ENCODE data around the gene SH3GLB1.
A peak's percentile ranks its signal among the peaks of the same experiment; 100 is the strongest.

The SH3GLB1 gene

GRCh38 chr1:86714561-86715244, 10.3 kb downstream of the SH3GLB1 start:
- intact Hi-C loops (cut with DNase I), result no loop called here
- DNase-seq, result no peak

DNA sequence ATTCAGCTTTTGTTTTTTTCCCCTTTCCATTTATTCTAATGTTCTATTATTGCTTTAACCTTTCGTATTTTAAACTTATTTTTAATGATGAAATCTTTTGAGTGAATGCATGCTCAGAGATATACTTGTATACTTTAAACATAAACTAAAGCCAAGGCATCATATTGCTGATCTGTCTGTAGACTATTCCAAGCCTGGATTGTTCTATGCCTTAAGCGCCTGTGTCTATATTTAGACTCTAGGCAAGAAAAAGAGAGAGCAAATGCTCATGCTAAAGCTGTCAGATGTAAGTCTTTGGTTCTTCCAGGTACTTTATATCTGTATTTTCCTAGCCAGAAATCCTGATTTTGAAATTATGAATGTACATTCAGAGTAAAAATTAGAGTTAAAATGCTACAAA, 14.4 kb downstream of the SH3GLB1 start:
- intact Hi-C loops (cut with DNase I), result no loop called here
- no peak for DNase-seq

DNA sequence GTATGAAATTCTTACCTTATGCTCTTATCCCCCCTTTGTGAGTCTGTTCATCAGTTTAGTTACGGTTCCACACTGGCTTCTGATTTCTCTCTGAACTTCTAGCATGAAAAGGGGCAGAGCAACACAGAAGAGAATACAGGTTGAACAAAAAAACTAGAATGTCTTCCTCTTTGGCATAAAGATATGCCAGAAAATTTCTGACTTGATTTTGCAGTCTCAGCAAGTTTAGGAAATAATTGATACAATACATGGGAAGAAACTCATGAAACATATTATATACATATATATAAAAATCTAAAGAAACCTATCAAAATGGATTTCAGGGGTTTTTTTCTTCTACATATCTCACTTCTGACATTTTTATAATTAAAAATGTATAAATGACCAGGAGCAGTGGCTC, 27.0 kb downstream of the SH3GLB1 start:
- intact Hi-C loops (cut with DNase I), result no loop called here

DNA sequence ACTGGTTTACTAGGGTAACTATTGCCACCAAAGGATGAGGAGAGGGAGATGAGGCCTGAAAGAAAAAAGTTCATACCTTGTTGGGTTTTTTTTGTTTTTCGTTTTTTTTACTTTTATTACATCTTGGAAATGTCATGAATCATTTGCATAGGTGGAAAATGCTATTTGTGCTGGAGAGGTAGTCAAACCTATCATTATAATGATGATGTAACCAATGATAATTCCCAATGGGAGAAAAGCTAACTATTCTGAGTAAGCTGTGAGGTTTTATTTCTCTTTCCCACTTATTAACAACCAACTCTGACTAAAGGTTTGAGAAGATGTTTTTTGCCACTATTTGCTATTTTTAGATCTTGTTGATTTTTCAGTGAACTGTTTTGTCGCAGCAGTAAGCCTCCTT, 29.0 kb downstream of the SH3GLB1 start:
- intact Hi-C loops (cut with DNase I), result no loop called here
- DNase-seq, result no peak

More for the DNA sequence above, 27.0 kb downstream of the SH3GLB1 start:
- no peak for DNase-seq

DNA sequence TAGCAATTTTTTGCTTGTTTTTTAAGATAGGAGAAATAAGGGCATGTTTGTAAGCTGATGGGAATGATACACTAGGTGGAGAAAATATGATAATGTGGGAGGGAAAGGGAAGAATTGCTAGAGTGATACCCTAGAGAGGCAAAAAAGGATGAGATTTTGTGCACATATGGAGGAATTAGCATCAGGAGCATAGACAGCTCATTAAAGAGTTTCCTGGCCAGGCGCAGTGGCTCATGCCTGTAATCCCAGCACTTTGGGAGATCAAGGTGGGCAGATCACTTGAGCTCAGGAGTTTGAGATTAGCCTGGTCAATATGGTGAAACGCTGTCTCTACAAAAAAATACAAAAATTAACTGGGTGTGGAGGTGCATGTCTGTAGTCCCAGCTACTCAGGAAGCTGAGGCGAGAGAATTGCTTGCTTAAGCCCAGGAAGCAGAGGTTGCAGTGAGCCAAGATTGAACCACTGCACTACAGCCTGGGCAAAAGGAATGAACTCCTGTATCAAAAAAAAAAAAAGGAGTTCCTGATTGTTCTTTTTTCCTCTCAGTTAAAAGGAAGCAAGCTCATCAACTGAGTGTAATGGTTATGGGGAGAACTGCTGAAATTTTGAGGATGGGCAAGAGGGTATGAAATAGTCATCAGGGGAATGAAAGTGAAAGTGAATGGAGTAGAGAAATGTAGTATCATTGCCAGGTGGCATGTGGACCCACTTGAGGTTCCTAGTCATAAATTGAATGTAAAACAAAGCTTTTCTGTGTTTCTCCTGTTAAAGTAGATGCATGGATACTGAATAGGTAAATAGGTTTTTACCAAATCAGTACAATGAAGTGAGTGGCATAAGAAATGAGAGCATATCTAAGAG, 35.5 kb downstream of the SH3GLB1 start:
- no peak for DNase-seq
- intact Hi-C loops (cut with DNase I), result no loop called here

DNA sequence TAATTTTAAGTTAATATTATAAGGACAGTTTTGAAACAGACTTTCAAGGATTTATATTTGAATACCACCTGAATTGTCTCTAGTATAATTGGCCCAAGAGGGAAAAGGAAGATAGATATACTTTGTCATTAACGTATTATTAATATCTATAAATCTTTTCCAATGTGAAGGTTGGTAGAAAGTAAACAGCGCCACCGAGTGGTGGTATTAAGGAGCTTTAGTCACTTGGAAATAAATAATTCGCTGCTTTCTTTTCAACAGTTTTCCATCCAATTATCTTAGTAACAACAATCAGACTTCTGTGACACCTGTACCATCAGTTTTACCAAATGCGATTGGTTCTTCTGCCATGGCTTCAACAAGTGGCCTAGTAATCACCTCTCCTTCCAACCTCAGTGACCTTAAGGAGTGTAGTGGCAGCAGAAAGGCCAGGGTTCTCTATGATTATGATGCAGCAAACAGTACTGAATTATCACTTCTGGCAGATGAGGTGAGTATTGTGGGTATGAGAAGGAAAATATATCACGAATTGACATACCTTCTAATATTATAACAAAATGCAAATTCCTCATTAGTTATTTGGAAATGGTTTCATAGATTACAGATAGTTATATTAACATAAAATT, 37.7 kb downstream of the SH3GLB1 start:
- intact Hi-C loops (cut with DNase I), result no loop called here
- DNase-seq, result peak in 22 of 42 donors; percentile 16 to 84 (median 40)

- DNase-seq, result no peak
- intact Hi-C loops (cut with DNase I), result no loop called here
Measured at GRCh38 chr1:86747304-86747703, 42.9 kb downstream of the SH3GLB1 start.

- intact Hi-C loops (cut with DNase I), result no loop called here
Measured at GRCh38 chr1:86748622-86749373, 44.4 kb downstream of the SH3GLB1 start.

DNA sequence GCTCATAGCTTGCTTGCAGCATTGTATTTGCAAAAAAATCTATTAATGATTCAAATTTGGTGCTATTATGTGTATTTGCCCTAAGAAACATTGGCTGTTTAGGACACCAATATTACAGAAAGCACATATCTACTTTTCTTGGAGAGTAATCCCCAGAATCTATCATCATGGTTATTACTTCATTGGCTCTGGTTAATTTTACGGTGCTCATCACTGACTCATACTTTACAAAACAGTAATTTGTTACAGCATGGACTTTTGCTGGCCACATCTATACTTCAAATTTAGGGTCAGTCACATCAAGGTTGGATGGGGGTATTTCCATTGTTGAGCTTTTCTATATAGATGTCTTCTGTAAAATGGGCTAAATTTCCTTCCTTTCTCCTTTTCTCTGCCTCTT, 45.7 kb downstream of the SH3GLB1 start:
- DNase-seq, result no peak
- intact Hi-C loops (cut with DNase I), result no loop called here

More at GRCh38 chr1:86748622-86749373, 44.4 kb downstream of the SH3GLB1 start:
- no peak for DNase-seq

GRCh38 chr1:86750530-86750929, 46.2 kb downstream of the SH3GLB1 start:
- intact Hi-C loops (cut with DNase I), result no loop called here
- DNase-seq, result no peak

- intact Hi-C loops (cut with DNase I), result no loop called here
- DNase-seq, result no peak
Measured at GRCh38 chr1:86751923-86752322, 47.5 kb downstream of the SH3GLB1 start.

- intact Hi-C loops (cut with DNase I), result no loop called here
- DNase-seq, result no peak
Measured at GRCh38 chr1:86753700-86754099, 49.3 kb downstream of the SH3GLB1 start.

DNA sequence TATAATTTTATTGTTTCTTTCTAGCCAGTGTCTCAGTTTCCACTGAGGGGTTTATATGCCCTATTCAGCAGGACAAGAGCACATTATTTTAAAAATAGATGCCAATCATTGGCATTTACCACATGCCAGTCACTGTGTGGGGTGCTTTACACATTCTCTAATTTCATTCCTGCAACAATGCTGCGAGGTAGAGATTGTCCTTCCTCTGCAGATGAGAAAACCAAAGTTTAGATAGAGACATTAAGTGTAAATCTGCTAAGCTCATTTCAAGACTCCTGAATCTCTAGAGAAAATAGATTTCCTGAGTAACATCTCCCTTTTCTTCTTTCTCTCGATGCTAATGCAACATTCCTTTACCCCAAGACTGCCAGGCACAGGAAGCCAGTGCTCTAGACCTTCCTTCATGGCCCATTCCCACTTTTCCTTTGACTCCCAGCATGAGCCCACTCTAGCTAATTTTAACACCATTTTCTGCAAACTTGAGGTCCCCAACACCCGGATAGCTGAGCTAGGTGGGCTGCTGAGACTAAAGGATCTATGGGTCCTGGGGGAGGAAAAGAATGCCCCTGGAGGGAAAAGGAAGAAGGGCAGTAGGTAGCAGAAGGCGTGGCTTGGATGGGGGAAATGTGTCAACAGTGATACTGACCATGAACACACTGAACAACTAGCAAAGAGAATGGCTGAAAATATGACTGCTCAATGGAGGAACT, 50.0 kb downstream of the SH3GLB1 start:
- DNase-seq, result no peak
- intact Hi-C loops (cut with DNase I), result no loop called here

DNA sequence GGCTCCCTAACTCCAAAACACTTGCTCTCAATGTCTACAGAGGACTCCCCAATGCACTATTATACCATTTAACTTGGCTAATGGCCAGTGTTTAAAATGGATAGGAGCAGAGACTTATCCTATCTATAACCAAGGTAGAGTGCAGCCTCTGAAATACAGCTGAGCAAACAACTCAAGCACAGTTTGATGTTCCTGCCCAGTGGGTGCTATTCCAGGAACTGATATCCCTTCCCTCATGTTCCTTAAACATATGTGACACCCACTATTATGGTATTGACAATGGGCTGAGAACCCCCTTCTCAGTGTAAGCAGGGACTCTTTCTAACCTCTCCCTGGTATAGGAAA, 51.7 kb downstream of the SH3GLB1 start:
- intact Hi-C loops (cut with DNase I), result no loop called here
- no peak for DNase-seq

DNA sequence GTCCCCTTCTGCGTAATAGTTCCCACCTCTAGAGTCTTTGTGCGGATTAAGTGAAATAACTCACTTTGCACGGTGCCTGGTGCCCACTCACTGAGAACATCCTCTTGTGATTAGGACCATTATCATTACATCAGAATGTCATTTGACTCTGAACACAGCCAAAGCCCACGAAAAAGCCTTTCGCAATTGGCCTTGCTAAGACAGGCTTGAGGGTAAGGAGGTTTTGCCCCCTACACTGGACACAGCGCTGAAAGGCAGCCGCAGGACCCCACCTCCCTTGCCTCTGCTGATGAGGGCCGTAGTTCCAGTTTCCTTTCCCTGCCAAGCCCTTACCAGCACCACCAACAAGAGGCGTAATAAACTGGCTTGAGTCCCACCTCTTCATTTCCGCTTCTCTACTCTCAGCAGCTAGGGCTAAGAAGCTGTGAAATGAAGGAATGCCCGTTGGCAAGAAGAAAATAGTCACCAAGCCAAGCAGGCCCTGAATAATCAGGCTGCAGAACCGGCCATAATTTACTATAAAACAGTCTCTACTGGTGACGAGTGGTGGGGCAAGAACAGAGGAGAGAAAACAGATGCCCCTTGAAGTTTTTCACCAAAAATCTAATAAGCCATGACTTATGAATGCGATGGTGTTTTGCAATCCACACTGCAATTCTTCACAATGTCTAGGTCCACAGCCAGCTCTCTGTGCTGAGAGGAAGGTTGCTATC, 53.1 kb downstream of the SH3GLB1 start:
- peak in 15 of 42 donors; percentile 15 to 75 (median 37) for DNase-seq
- intact Hi-C loops (cut with DNase I), result no loop called here

DNA sequence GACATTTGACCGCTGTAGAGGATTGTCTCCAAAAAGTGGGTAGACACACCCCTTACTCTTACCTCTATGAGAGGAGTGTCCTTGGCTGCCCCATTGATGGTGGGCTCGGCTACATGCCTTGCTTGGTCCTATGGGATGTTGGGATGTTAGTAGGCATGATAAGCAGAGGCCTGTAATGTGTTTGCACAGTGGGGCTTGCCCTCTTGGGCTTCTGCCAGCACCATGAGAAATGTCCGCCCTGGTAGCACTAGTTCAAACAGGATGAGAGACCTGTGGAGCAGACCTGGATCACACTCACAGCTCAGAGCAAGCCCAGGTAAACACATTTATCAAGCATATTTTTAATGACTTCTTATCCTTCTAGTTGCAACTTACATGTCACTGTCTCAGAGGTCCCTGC, 54.2 kb downstream of the SH3GLB1 start:
- intact Hi-C loops (cut with DNase I), result no loop called here
- DNase-seq, result no peak

- intact Hi-C loops (cut with DNase I), result no loop called here
- DNase-seq, result no peak
Measured at GRCh38 chr1:86760199-86760598, 55.8 kb downstream of the SH3GLB1 start.

DNA sequence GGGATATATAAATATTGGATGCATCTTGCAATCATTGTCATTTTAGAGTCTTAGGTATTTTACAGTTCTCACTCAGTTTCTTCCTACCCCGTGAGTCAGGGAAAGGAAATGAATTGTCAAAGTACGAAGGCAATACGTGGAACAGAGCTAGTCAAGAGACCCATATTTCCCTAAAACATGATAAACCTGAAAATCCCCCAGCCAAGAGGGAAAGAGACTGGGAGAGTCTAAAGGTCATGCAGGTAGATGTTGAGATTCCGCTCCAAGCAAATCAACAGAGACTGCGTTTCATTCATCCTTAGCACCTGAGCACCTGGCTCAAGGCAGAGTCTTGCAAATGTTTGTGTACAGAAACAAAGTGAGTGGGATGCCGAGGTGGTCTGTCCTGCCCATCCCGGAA, 58.0 kb downstream of the SH3GLB1 start:
- no peak for DNase-seq
- intact Hi-C loops (cut with DNase I), result no loop called here
